ENCODE data around the gene YJEFN3.

DNA sequence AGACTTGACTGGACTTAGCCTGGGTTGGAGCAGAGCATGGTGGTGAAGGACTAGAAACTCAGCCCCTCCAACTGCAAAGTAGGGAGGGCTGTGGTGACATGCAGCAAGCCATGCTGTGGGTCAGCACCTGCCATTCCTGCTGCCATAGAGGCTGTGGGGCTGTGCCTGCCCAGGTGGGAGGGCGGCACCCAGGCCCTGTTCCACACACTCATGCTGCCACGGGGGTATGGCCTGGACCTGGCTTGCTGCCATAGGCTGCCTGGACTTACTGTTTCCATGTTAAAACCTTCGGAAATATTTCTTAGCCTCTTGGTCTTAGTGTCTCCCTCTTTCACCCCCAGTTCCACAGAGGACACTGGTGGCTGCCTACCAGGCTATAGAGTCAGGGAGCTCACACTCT lies 38.7 kb downstream of the YJEFN3 start:
- TF ChIP-seq, protein P1, sequence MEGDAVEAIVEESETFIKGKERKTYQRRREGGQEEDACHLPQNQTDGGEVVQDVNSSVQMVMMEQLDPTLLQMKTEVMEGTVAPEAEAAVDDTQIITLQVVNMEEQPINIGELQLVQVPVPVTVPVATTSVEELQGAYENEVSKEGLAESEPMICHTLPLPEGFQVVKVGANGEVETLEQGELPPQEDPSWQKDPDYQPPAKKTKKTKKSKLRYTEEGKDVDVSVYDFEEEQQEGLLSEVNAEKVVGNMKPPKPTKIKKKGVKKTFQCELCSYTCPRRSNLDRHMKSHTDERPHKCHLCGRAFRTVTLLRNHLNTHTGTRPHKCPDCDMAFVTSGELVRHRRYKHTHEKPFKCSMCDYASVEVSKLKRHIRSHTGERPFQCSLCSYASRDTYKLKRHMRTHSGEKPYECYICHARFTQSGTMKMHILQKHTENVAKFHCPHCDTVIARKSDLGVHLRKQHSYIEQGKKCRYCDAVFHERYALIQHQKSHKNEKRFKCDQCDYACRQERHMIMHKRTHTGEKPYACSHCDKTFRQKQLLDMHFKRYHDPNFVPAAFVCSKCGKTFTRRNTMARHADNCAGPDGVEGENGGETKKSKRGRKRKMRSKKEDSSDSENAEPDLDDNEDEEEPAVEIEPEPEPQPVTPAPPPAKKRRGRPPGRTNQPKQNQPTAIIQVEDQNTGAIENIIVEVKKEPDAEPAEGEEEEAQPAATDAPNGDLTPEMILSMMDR (conservative IDR thresholded peaks at IDR 0.05; ENCODE audit: low read length), result no peak
- TF ChIP-seq EZH2phosphoT487 (IDR thresholded peaks at IDR 0.05; ENCODE audit: borderline replicate concordance), result no peak

All from Loucy (cell line).